Measurements from ENCODE around the gene FAXDC2.

FAXDC2 gene

GRCh38 chr5:154850255-154851062, at the start of gene FAXDC2:
TSS of gene FAXDC2 (minus strand) at chr5:154850603. CDS start at chr5:154838178, 12,425 bp downstream.
- FAIRE-seq (no peak), DNase-seq (ENCODE audit: extremely low spot score, insufficient read length, low read depth) (no peak)

GRCh38 chr5:154900066-154900465, 49.7 kb upstream of the FAXDC2 start:
- FAIRE-seq (no peak), DNase-seq (ENCODE audit: extremely low spot score, insufficient read length, low read depth) (no peak)

- no peak for DNase-seq (ENCODE audit: extremely low spot score, insufficient read length, low read depth)
- FAIRE-seq = no peak
Measured at GRCh38 chr5:154899151-154899816, 48.9 kb upstream of the FAXDC2 start.

- DNase-seq (ENCODE audit: extremely low spot score, insufficient read length, low read depth) = no peak
- FAIRE-seq = no peak
Measured at GRCh38 chr5:154898210-154898609, 47.8 kb upstream of the FAXDC2 start.

GRCh38 chr5:154896562-154897165, 46.3 kb upstream of the FAXDC2 start:
- FAIRE-seq (no peak), DNase-seq (ENCODE audit: extremely low spot score, insufficient read length, low read depth) (no peak)

- no peak for DNase-seq (ENCODE audit: extremely low spot score, insufficient read length, low read depth)
- no peak for FAIRE-seq
Measured at GRCh38 chr5:154895606-154896561, 45.5 kb upstream of the FAXDC2 start.

- DNase-seq (ENCODE audit: extremely low spot score, insufficient read length, low read depth) = no peak
- FAIRE-seq = no peak
Measured at GRCh38 chr5:154893381-154893780, 43.0 kb upstream of the FAXDC2 start.

- FAIRE-seq = no peak
- no peak for DNase-seq (ENCODE audit: extremely low spot score, insufficient read length, low read depth)
Measured at GRCh38 chr5:154892369-154892771, 42.0 kb upstream of the FAXDC2 start.

GRCh38 chr5:154885439-154885838, 35.0 kb upstream of the FAXDC2 start:
- DNase-seq (ENCODE audit: extremely low spot score, insufficient read length, low read depth) = no peak
- FAIRE-seq = no peak

GRCh38 chr5:154884424-154884823, 34.0 kb upstream of the FAXDC2 start:
- DNase-seq (ENCODE audit: extremely low spot score, insufficient read length, low read depth) (no peak), FAIRE-seq (no peak)

- no peak for DNase-seq (ENCODE audit: extremely low spot score, insufficient read length, low read depth)
- FAIRE-seq = no peak
Measured at GRCh38 chr5:154881986-154882385, 31.6 kb upstream of the FAXDC2 start.

- no peak for DNase-seq (ENCODE audit: extremely low spot score, insufficient read length, low read depth)
- no peak for FAIRE-seq
Measured at GRCh38 chr5:154878642-154879335, 28.4 kb upstream of the FAXDC2 start.

- no peak for DNase-seq (ENCODE audit: extremely low spot score, insufficient read length, low read depth)
- FAIRE-seq = no peak
Measured at GRCh38 chr5:154873791-154874331, 23.5 kb upstream of the FAXDC2 start.

- FAIRE-seq (no peak), DNase-seq (ENCODE audit: extremely low spot score, insufficient read length, low read depth) (no peak)
Measured at GRCh38 chr5:154871734-154872133, 21.3 kb upstream of the FAXDC2 start.

- DNase-seq (ENCODE audit: extremely low spot score, insufficient read length, low read depth) (no peak), FAIRE-seq (no peak)
Measured at GRCh38 chr5:154868702-154869101, 18.3 kb upstream of the FAXDC2 start.

GRCh38 chr5:154866841-154867240, 16.4 kb upstream of the FAXDC2 start:
- no peak for DNase-seq (ENCODE audit: extremely low spot score, insufficient read length, low read depth)
- FAIRE-seq = no peak

- DNase-seq (ENCODE audit: extremely low spot score, insufficient read length, low read depth) (no peak), FAIRE-seq (no peak)
Measured at GRCh38 chr5:154865466-154866184, 15.2 kb upstream of the FAXDC2 start.

GRCh38 chr5:154863291-154864080, 13.1 kb upstream of the FAXDC2 start:
- DNase-seq (ENCODE audit: extremely low spot score, insufficient read length, low read depth) (no peak), FAIRE-seq (no peak)
